Loucy (cell line): ENCODE data around the gene CHEK2.
"Not testable (repeated sequence)": the region's sequence is repeated elsewhere in the genome, so short reads cannot be mapped to it uniquely, and the experiment has no call there.

Source experiments
- H2AFZ ChIP-seq: fragments of 200-600 bp; sonication (generic); 2 replicates; pipeline ENCODE4 v1.6.0; 2016; ENCODE audit warnings: antibody characterized with exemption, mild to moderate bottlenecking, low read length, moderate library complexity
- H3F3A ChIP-seq: fragments of 200-600 bp; 2 replicates; pipeline ENCODE4 v1.6.0; 2016; ENCODE audit warnings: antibody characterized with exemption, low read depth, mild to moderate bottlenecking
- H3K27me3 ChIP-seq: fragments of 200-600 bp; sonication (generic); 2 replicates; pipeline ENCODE4 v1.6.1; 2014; ENCODE audit warnings: low read length, mild to moderate bottlenecking; ENCODE audit not compliant: insufficient read depth, poor library complexity, severe bottlenecking
- H3K36me3 ChIP-seq: fragments of 200-600 bp; sonication (generic); 2 replicates; pipeline ENCODE4 v1.6.1; 2016; ENCODE audit warnings: low read length; ENCODE audit not compliant: insufficient read depth
- H3K4me1 ChIP-seq: fragments of 200-600 bp; sonication (generic); 2 replicates; pipeline ENCODE4 v1.5.1; 2014; ENCODE audit warnings: low read length, mild to moderate bottlenecking; ENCODE audit not compliant: insufficient read depth, poor library complexity, severe bottlenecking
- H3K4me2 ChIP-seq: fragments of 200-600 bp; sonication (generic); 2 replicates; pipeline ENCODE4 v1.6.0; 2014; ENCODE audit warnings: antibody characterized with exemption, low read length, low read depth, mild to moderate bottlenecking; ENCODE audit not compliant: poor library complexity, severe bottlenecking
- H3K4me3 ChIP-seq: fragments of 200-600 bp; sonication (generic); 2 replicates; pipeline ENCODE4 v1.5.1; 2014; ENCODE audit warnings: low read length, mild to moderate bottlenecking, mixed read lengths; ENCODE audit not compliant: poor library complexity, severe bottlenecking
- H3K79me2 ChIP-seq: fragments of 200-600 bp; sonication (generic); 2 replicates; pipeline ENCODE4 v1.6.1; 2014; ENCODE audit warnings: low read length; ENCODE audit not compliant: insufficient read depth
- H3K9ac ChIP-seq: fragments of 200-600 bp; sonication (generic); 2 replicates; pipeline ENCODE4 v1.6.0; 2014; ENCODE audit warnings: mild to moderate bottlenecking, low read depth, low read length, moderate library complexity; ENCODE audit not compliant: poor library complexity, severe bottlenecking
- H3K9me2 ChIP-seq: fragments of 200-600 bp; sonication (generic); replicated peaks from 2 replicates; pipeline ENCODE4 v1.6.1; 2016; ENCODE audit warnings: low read depth, low read length, mixed read lengths
- H3K9me3 ChIP-seq: fragments of 200-600 bp; sonication (generic); 2 replicates; pipeline ENCODE4 v1.6.1; 2014; ENCODE audit warnings: mild to moderate bottlenecking, antibody characterized with exemption, low read length, low read depth; ENCODE audit not compliant: insufficient read depth
- H4K20me1 ChIP-seq: fragments of 200-600 bp; sonication (generic); 2 replicates; pipeline ENCODE4 v1.6.0; 2014; ENCODE audit warnings: antibody characterized with exemption, low read length, mild to moderate bottlenecking; ENCODE audit not compliant: insufficient read depth, poor library complexity, severe bottlenecking
- CTCF ChIP-seq: fragments of 200-600 bp; sonication (generic); conservative IDR thresholded peaks from 2 replicates; pipeline ENCODE4 v1.5.1; 2014; ENCODE audit warnings: mild to moderate bottlenecking, antibody characterized with exemption, low read length
- EZH2phosphoT487 ChIP-seq: fragments of 200-600 bp; IDR thresholded peaks from 2 replicates; pipeline ENCODE4 v1.6.1; 2018; ENCODE audit warnings: antibody characterized with exemption, mild to moderate bottlenecking, moderate library complexity, borderline replicate concordance

Gene CHEK2

GRCh38 chr22:28741200-28741784, 328 bp downstream of the CHEK2 start:
- H2AFZ ChIP-seq: peak overlapping the region; percentile 78
- H3K4me1 ChIP-seq: peaks cover 44% of the 10 kb centered on the region
- H3K9me2 ChIP-seq: no peaks in the 10 kb centered on the region
- H3K9ac ChIP-seq: peak overlapping the region; percentile 87
- H3K4me2 ChIP-seq: peak overlapping the region; percentile 69
- peaks cover 4% of the 10 kb centered on the region; the same call in 1 of the 2 replicates for H3K36me3 ChIP-seq
- H3F3A ChIP-seq: no peaks in the 10 kb centered on the region
- no peak for TF ChIP-seq EZH2phosphoT487
- peaks cover 3% of the 10 kb centered on the region for H4K20me1 ChIP-seq
- no peaks in the 10 kb centered on the region for H3K27me3 ChIP-seq
- H3K79me2 ChIP-seq: peaks cover 65% of the 10 kb centered on the region
- no peaks in the 10 kb centered on the region for H3K9me3 ChIP-seq
- peak overlapping the region; percentile 86 for H3K4me3 ChIP-seq

- not testable (repeated sequence) for H3K27me3 ChIP-seq, H2AFZ ChIP-seq, H3F3A ChIP-seq, H3K9ac ChIP-seq, H3K9me2 ChIP-seq, H3K36me3 ChIP-seq, H4K20me1 ChIP-seq, H3K9me3 ChIP-seq
- Histone ChIP-seq H3K4me3 (peak overlapping the region; percentile 11), H3K79me2 (peaks cover 83% of the 10 kb centered on the region), H3K4me2 (peak overlapping the region; percentile 69), H3K4me1 (peaks cover 47% of the 10 kb centered on the region)
Measured at GRCh38 chr22:28738876-28739275, 2.7 kb downstream of the CHEK2 start.

GRCh38 chr22:28737701-28738100, 3.9 kb downstream of the CHEK2 start:
- H2AFZ ChIP-seq: no peak overlapping the region
- no peaks in the 10 kb centered on the region for H3K9me3 ChIP-seq
- TF ChIP-seq CTCF: no peak
- TF ChIP-seq EZH2phosphoT487: no peak
- H3F3A ChIP-seq: no peaks in the 10 kb centered on the region
- H4K20me1 ChIP-seq: peaks cover 5% of the 10 kb centered on the region
- H3K36me3 ChIP-seq: peaks cover 13% of the 10 kb centered on the region; the same call in 1 of the 2 replicates
- H3K79me2 ChIP-seq: peaks cover 72% of the 10 kb centered on the region
- peak overlapping the region; percentile 69 for H3K4me2 ChIP-seq
- no peak overlapping the region for H3K4me3 ChIP-seq
- no peaks in the 10 kb centered on the region for H3K9me2 ChIP-seq
- no peaks in the 10 kb centered on the region for H3K27me3 ChIP-seq
- H3K9ac ChIP-seq: no peak overlapping the region
- peaks cover 35% of the 10 kb centered on the region for H3K4me1 ChIP-seq

GRCh38 chr22:28736301-28737155, 5.1 kb downstream of the CHEK2 start:
- Histone ChIP-seq H2AFZ (no peak overlapping the region), H3K36me3 (peaks cover 13% of the 10 kb centered on the region; the same call in 1 of the 2 replicates), H3K27me3 (no peaks in the 10 kb centered on the region), H3K4me3 (no peak overlapping the region), H4K20me1 (peaks cover 5% of the 10 kb centered on the region), H3K9me2 (no peaks in the 10 kb centered on the region), H3K9ac (no peak overlapping the region), H3K4me1 (peaks cover 34% of the 10 kb centered on the region), H3F3A (no peaks in the 10 kb centered on the region), H3K9me3 (no peaks in the 10 kb centered on the region), H3K79me2 (peaks cover 71% of the 10 kb centered on the region), H3K4me2 (peak overlapping the region; percentile 69)
- TF ChIP-seq CTCF (no peak), EZH2phosphoT487 (no peak)
